Coronary artery (tissue), 2 donors: ENCODE results near the gene TEDDM1.

Experiments used
- DNase-seq: peaks from one replicate; pipeline ENCODE4 v3.0.0-alpha.2; 2017; ENCODE audit warnings: low spot score
- H3K27ac ChIP-seq, 2 donors: fragments of 200-600 bp; sonication (generic); one replicate each; pipeline ENCODE4 v1.5.1; 2016 to 2019
- H3K4me3 ChIP-seq: fragments of 200-600 bp; sonication (generic); 2 replicates; pipeline ENCODE4 v1.5.1; 2016; ENCODE audit warnings: mild to moderate bottlenecking, moderate library complexity
- TF ChIP-seq, protein P1 (sequence below): fragments of 200-600 bp; sonication (generic); IDR thresholded peaks from one replicate; pipeline ENCODE4 v1.5.1; 2019; ENCODE audit warnings: antibody characterized with exemption

Gene TEDDM1

DNA sequence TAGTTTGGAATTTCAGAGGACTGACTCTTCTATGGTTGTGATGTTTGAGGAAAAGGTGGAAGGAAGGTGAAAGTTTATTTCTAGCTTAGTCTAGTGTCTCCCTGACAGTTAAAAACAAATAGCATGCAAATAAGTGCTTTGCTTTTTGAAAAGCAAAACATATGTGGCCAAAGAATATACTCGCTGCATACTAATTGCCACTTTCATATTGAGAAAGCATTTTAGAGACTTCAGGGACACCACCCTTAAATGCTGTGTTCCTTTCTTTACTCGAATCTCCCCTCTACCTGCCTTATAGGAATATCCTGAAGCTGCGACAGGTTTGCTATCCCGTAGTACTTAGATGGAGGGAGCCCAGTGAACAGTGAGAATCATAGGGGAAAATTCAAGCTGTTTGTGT, 32.1 kb downstream of the TEDDM1 start:
- TF ChIP-seq, protein P1, sequence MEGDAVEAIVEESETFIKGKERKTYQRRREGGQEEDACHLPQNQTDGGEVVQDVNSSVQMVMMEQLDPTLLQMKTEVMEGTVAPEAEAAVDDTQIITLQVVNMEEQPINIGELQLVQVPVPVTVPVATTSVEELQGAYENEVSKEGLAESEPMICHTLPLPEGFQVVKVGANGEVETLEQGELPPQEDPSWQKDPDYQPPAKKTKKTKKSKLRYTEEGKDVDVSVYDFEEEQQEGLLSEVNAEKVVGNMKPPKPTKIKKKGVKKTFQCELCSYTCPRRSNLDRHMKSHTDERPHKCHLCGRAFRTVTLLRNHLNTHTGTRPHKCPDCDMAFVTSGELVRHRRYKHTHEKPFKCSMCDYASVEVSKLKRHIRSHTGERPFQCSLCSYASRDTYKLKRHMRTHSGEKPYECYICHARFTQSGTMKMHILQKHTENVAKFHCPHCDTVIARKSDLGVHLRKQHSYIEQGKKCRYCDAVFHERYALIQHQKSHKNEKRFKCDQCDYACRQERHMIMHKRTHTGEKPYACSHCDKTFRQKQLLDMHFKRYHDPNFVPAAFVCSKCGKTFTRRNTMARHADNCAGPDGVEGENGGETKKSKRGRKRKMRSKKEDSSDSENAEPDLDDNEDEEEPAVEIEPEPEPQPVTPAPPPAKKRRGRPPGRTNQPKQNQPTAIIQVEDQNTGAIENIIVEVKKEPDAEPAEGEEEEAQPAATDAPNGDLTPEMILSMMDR = no peak
- H3K27ac ChIP-seq = no peak overlapping the region

DNA sequence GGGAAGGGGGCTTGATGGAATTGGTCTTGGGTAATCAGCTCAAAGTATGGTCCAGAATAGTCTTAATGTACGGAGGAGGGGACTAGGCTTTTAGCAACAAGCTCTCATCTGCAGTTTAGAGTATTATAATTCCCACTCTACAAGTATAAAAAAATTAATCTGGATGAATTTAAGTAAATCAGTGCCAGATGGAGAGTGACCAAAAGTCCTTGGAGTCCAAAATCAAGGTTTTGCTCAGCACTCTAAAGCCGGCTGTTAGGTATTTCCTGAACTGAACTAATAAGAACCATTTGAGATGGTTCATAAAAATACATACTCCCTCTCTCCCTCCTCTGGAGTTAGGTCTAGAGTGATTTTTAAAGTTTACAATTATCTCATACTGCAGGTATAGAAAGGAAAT, 32.5 kb downstream of the TEDDM1 start:
- no peak overlapping the region for H3K27ac ChIP-seq
- TF ChIP-seq, protein P1 = no peak
- no peak overlapping the region for H3K4me3 ChIP-seq
- no peak for DNase-seq

More for the DNA sequence above, 32.1 kb downstream of the TEDDM1 start:
- H3K4me3 ChIP-seq = no peak overlapping the region
- no peak for DNase-seq

DNA sequence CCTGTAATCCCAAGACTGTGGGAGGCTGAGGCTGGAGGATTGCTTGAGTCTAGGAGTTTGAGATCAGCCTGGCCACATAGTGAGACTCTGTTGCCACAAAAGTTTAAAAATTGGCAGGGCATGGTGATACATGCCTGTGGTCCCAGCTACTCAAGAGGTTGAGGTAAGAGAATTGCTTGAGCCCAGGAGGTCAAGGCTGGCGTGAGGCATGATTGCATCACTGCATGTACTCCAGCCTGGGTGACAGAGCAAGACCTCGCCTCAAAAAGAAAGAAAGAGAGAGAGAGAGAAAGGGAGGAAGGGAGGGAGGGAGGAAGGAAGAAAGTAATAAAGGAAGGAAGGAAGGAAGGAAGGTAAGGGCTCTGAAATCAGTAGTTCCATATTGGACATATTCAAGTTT, 33.9 kb downstream of the TEDDM1 start:
- no peak overlapping the region for H3K27ac ChIP-seq
- TF ChIP-seq, protein P1 = no peak
- no peak overlapping the region for H3K4me3 ChIP-seq
- no peak for DNase-seq

DNA sequence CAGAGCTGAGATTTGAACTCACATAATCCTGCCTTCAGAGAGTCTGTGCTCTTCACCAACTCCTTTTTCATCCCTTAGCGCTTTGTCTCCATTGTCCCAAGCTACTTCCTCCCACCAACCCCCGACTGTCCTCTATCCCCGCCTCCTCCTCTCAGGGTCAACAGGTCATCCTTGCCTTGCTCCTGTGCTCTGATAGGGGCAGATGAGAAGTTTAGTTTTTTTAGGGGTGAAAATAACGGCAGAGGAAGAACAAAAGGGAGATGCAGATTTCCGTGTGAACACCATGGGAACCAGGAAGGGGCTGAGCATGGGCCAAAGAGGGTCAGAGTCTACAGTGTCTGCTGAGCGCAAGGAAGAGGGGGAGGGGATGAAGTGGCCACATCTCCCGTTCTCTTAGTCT, 40.8 kb downstream of the TEDDM1 start:
- no peak overlapping the region for H3K27ac ChIP-seq
- DNase-seq = no peak
- H3K4me3 ChIP-seq = no peak overlapping the region
- TF ChIP-seq, protein P1 = no peak

DNA sequence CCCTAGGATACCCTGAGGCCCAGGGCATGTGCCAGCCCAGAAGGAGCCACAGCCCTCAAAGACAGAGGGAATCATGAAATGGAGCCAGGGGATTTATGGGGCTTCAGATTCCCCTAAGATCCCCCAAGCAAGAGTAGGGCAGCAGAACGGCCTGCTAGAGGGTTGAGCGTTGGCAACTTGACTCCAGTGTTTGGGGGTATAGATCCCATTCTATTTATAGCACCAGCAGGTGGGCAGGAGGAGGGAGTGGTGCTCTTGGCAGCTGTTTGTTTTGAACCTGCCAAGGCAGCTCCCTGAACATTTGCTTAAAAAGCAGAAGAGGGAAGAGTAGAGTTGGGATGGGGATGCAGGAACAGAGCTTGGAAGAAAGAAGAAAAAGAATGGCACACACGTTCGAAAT, 42.6 kb downstream of the TEDDM1 start:
- no peak overlapping the region for H3K4me3 ChIP-seq
- no peak overlapping the region for H3K27ac ChIP-seq
- DNase-seq = no peak
- TF ChIP-seq, protein P1 = no peak

DNA sequence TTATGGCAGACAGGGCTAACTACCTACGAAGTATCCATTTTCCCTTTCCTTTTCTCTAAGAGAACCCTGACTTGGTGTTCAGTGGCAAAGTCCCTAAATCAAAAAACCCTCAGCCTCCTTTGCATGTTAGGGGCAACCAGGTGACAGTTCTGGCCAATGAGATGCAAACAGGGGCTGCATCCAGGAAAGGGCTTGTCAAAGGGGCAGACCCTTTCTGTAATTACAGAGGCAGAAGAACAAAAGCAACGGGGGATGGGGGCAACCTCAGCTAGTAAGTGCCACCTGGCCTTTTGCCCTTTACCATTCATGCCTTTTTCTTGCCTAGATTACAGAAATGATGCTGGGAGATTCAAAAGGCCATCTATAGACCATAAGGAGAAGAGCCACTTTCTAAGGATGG, 43.3 kb downstream of the TEDDM1 start:
- Histone ChIP-seq H3K27ac (no peak overlapping the region), H3K4me3 (no peak overlapping the region)
- DNase-seq = no peak
- TF ChIP-seq, protein P1 = no peak

DNA sequence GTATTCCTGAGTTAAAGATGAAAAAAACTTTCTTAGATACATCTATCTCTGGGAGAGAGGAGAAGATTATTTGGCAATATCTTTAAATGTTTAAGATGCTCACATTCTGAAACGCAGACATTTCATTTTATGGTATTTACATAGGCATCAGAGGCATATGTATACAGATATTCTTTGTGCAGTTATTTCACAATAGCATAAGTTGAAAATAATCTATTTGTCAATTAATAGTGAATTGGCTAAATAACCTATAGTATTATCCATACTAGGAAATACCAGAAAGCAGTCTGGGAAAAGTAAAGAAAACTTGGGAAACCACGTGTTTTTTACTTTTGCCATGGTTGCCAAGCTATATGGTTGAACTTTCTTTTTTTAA, 44.8 kb downstream of the TEDDM1 start:
- TF ChIP-seq, protein P1 = no peak
- Histone ChIP-seq H3K4me3 (no peak overlapping the region), H3K27ac (no peak overlapping the region)
- no peak for DNase-seq
